Stimulated activated CD4-positive, alpha-beta T cell treated with anti-CD3 and anti-CD28 coated beads, TNF-alpha, amount 100 ng/mL, for 1 hour (primary cell): ENCODE results near the gene NELL2.
"Not testable (repeated sequence)": the region's sequence is repeated elsewhere in the genome, so short reads cannot be mapped to it uniquely, and the experiment has no call there.

Experiments used
- DNase-seq, 3 donors: peaks; one replicate each; pipeline ENCODE4 v3.0.0-alpha.2; 2020; ENCODE audit warnings: low read depth in 3 of 3, low spot score in 1 of 3

Gene NELL2

GRCh38 chr12:44779766-44780165, 96.3 kb downstream of the NELL2 start:
- no peak for DNase-seq

- no peak for DNase-seq
Observed at GRCh38 chr12:44778863-44779262, 97.3 kb downstream of the NELL2 start.

- no peak for DNase-seq
Observed at GRCh38 chr12:44777044-44777443, 99.1 kb downstream of the NELL2 start.

GRCh38 chr12:44775901-44776300, 100.2 kb downstream of the NELL2 start:
- no peak for DNase-seq

- DNase-seq: peak in 2 of 3 donors; percentile 31 to 54
Observed at GRCh38 chr12:44774815-44775411, 101.2 kb downstream of the NELL2 start.

- no peak for DNase-seq
Observed at GRCh38 chr12:44771485-44772021, 104.6 kb downstream of the NELL2 start.

GRCh38 chr12:44765796-44766195, 110.3 kb downstream of the NELL2 start:
- no peak for DNase-seq

GRCh38 chr12:44763021-44763420, 113.1 kb downstream of the NELL2 start:
- no peak for DNase-seq

- no peak for DNase-seq
Observed at GRCh38 chr12:44759289-44759688, 116.8 kb downstream of the NELL2 start.

- no peak for DNase-seq
Observed at GRCh38 chr12:44750468-44750867, 125.6 kb downstream of the NELL2 start.

- DNase-seq: no peak
Observed at GRCh38 chr12:44749566-44749965, 126.5 kb downstream of the NELL2 start.

- no peak for DNase-seq
Observed at GRCh38 chr12:44748950-44749468, 127.1 kb downstream of the NELL2 start.

- DNase-seq: not testable (repeated sequence)
Observed at GRCh38 chr12:44741292-44741980, 134.7 kb downstream of the NELL2 start.

- DNase-seq: no peak
Observed at GRCh38 chr12:44738051-44738450, 138.1 kb downstream of the NELL2 start.

GRCh38 chr12:44728566-44728965, 147.5 kb downstream of the NELL2 start:
- no peak for DNase-seq

- DNase-seq: no peak
Observed at GRCh38 chr12:44720265-44720664, 155.8 kb downstream of the NELL2 start.

GRCh38 chr12:44717612-44718011, 158.5 kb downstream of the NELL2 start:
- DNase-seq: no peak

GRCh38 chr12:44716711-44717110, 159.4 kb downstream of the NELL2 start:
- DNase-seq: no peak

GRCh38 chr12:44711736-44712135, 164.4 kb downstream of the NELL2 start:
- DNase-seq: no peak

GRCh38 chr12:44709166-44709565, 166.9 kb downstream of the NELL2 start:
- DNase-seq: no peak

GRCh38 chr12:44708218-44708617, 167.9 kb downstream of the NELL2 start:
- no peak for DNase-seq

GRCh38 chr12:44703182-44703910, 172.8 kb downstream of the NELL2 start:
- no peak for DNase-seq
